Prostate gland (tissue), 2 donors: ENCODE results near the gene RAB29.
"Not testable (repeated sequence)": the region's sequence is repeated elsewhere in the genome, so short reads cannot be mapped to it uniquely, and the experiment has no call there.

Experiments used
- CTCF ChIP-seq, 4 experiments: fragments of 200-600 bp in 2 of 4; fragments of 450-650 bp in 2 of 4; sonication (generic) in 2 of 4; IDR thresholded peaks; 1 replicate in 3 of 4; 2 replicates in 1 of 4; pipeline ENCODE4 v1.5.1; 2016 to 2019; ENCODE audit warnings: antibody characterized with exemption in 4 of 4, mild to moderate bottlenecking in 2 of 4, moderate library complexity in 2 of 4
- POLR2AphosphoS5 ChIP-seq: sonication (generic); formaldehyde crosslinking; IDR thresholded peaks from one replicate; pipeline ENCODE4 v1.6.1; 2017; ENCODE audit warnings: antibody characterized with exemption

- not testable (repeated sequence) for TF ChIP-seq POLR2AphosphoS5; CTCF (IDR thresholded peaks at IDR 0.05)
These were observed 54.5 kb downstream of the RAB29 start for GRCh38 chr1:205720740-205721139.
